ENCODE measurements around the gene PUS3. TPM values are rescaled to one million over a fixed set of nuclear protein-coding genes. Genes with fewer than 3 reads are reported as not detected.

The PUS3 gene
- polyA plus RNA-seq, 2 donors = 6.8 to 7.0 TPM

GRCh38 chr11:125941619-125942611, 38.9 kb upstream of the PUS3 start:
- Histone ChIP-seq H3K27ac (ENCODE audit: low read depth in 2 of 2, low read length in 1 of 2) (no peak overlapping the region), H3K4me1 (ENCODE audit: control insufficient read depth in 2 of 2, insufficient read depth in 2 of 2, low read length in 1 of 2) (peaks cover 0 to 7% of the 10 kb centered on the region in 2 donors), H3K9me3 (ENCODE audit: control insufficient read depth in 2 of 2, insufficient read depth in 1 of 2, low read depth in 1 of 2, low read length in 1 of 2) (no peaks in the 10 kb centered on the region), H3K27me3 (ENCODE audit: control insufficient read depth in 1 of 2, insufficient read depth in 2 of 2, low read length in 2 of 2) (no peaks in the 10 kb centered on the region), H3K36me3 (ENCODE audit: control insufficient read depth in 2 of 2, insufficient read depth in 2 of 2, low read length in 1 of 2) (no peaks in the 10 kb centered on the region), H3K4me3 (ENCODE audit: low read depth in 1 of 2, low read length in 2 of 2) (no peak overlapping the region)
- WGBS, 2 donors = 41 to 46% methylated on average over 20 of the region's 20 CpGs

- 89 to 90% methylated on average over 4 of the region's 4 CpGs for WGBS, 2 donors
- peaks cover 0 to 7% of the 10 kb centered on the region in 2 donors for H3K4me1 ChIP-seq (ENCODE audit: control insufficient read depth in 2 of 2, insufficient read depth in 2 of 2, low read length in 1 of 2)
- no peaks in the 10 kb centered on the region for H3K9me3 ChIP-seq (ENCODE audit: control insufficient read depth in 2 of 2, insufficient read depth in 1 of 2, low read depth in 1 of 2, low read length in 1 of 2)
- no peaks in the 10 kb centered on the region for H3K27me3 ChIP-seq (ENCODE audit: control insufficient read depth in 1 of 2, insufficient read depth in 2 of 2, low read length in 2 of 2)
- no peak overlapping the region for H3K4me3 ChIP-seq (ENCODE audit: low read depth in 1 of 2, low read length in 2 of 2)
- no peak overlapping the region for H3K27ac ChIP-seq (ENCODE audit: low read depth in 2 of 2, low read length in 1 of 2)
- no peaks in the 10 kb centered on the region for H3K36me3 ChIP-seq (ENCODE audit: control insufficient read depth in 2 of 2, insufficient read depth in 2 of 2, low read length in 1 of 2)
Observed at GRCh38 chr11:125941267-125941618, 38.2 kb upstream of the PUS3 start.

- Histone ChIP-seq H3K4me3 (ENCODE audit: low read depth in 1 of 2, low read length in 2 of 2) (no peak overlapping the region), H3K36me3 (ENCODE audit: control insufficient read depth in 2 of 2, insufficient read depth in 2 of 2, low read length in 1 of 2) (no peaks in the 10 kb centered on the region), H3K4me1 (ENCODE audit: control insufficient read depth in 2 of 2, insufficient read depth in 2 of 2, low read length in 1 of 2) (peaks cover 0 to 7% of the 10 kb centered on the region in 2 donors), H3K27ac (ENCODE audit: low read depth in 2 of 2, low read length in 1 of 2) (no peak overlapping the region), H3K27me3 (ENCODE audit: control insufficient read depth in 1 of 2, insufficient read depth in 2 of 2, low read length in 2 of 2) (no peaks in the 10 kb centered on the region), H3K9me3 (ENCODE audit: control insufficient read depth in 2 of 2, insufficient read depth in 1 of 2, low read depth in 1 of 2, low read length in 1 of 2) (no peaks in the 10 kb centered on the region)
- WGBS, 2 donors = 97 to 99% methylated on average over 4 of the region's 4 CpGs
Observed at GRCh38 chr11:125940145-125940544, 37.1 kb upstream of the PUS3 start.

- Histone ChIP-seq H3K4me3 (ENCODE audit: low read depth in 1 of 2, low read length in 2 of 2) (no peak overlapping the region), H3K27me3 (ENCODE audit: control insufficient read depth in 1 of 2, insufficient read depth in 2 of 2, low read length in 2 of 2) (no peaks in the 10 kb centered on the region), H3K36me3 (ENCODE audit: control insufficient read depth in 2 of 2, insufficient read depth in 2 of 2, low read length in 1 of 2) (no peaks in the 10 kb centered on the region), H3K9me3 (ENCODE audit: control insufficient read depth in 2 of 2, insufficient read depth in 1 of 2, low read depth in 1 of 2, low read length in 1 of 2) (no peaks in the 10 kb centered on the region), H3K27ac (ENCODE audit: low read depth in 2 of 2, low read length in 1 of 2) (no peak overlapping the region), H3K4me1 (ENCODE audit: control insufficient read depth in 2 of 2, insufficient read depth in 2 of 2, low read length in 1 of 2) (peaks cover 0 to 7% of the 10 kb centered on the region in 2 donors)
- WGBS, 2 donors = 30 to 54% methylated on average over 4 of the region's 4 CpGs
Observed at GRCh38 chr11:125939081-125939521, 36.1 kb upstream of the PUS3 start.

GRCh38 chr11:125938418-125938817, 35.4 kb upstream of the PUS3 start:
- Histone ChIP-seq H3K4me1 (ENCODE audit: control insufficient read depth in 2 of 2, insufficient read depth in 2 of 2, low read length in 1 of 2) (peaks cover 0 to 7% of the 10 kb centered on the region in 2 donors), H3K4me3 (ENCODE audit: low read depth in 1 of 2, low read length in 2 of 2) (no peak overlapping the region), H3K27ac (ENCODE audit: low read depth in 2 of 2, low read length in 1 of 2) (no peak overlapping the region), H3K27me3 (ENCODE audit: control insufficient read depth in 1 of 2, insufficient read depth in 2 of 2, low read length in 2 of 2) (no peaks in the 10 kb centered on the region), H3K9me3 (ENCODE audit: control insufficient read depth in 2 of 2, insufficient read depth in 1 of 2, low read depth in 1 of 2, low read length in 1 of 2) (no peaks in the 10 kb centered on the region), H3K36me3 (ENCODE audit: control insufficient read depth in 2 of 2, insufficient read depth in 2 of 2, low read length in 1 of 2) (no peaks in the 10 kb centered on the region)
- WGBS, 2 donors = 92 to 96% methylated on average over 5 of the region's 5 CpGs

GRCh38 chr11:125935618-125936199, 32.7 kb upstream of the PUS3 start:
- H3K27me3 ChIP-seq (ENCODE audit: control insufficient read depth in 1 of 2, insufficient read depth in 2 of 2, low read length in 2 of 2) = no peaks in the 10 kb centered on the region
- H3K4me1 ChIP-seq (ENCODE audit: control insufficient read depth in 2 of 2, insufficient read depth in 2 of 2, low read length in 1 of 2) = peaks cover 0 to 2% of the 10 kb centered on the region in 2 donors
- no peaks in the 10 kb centered on the region for H3K9me3 ChIP-seq (ENCODE audit: control insufficient read depth in 2 of 2, insufficient read depth in 1 of 2, low read depth in 1 of 2, low read length in 1 of 2)
- H3K4me3 ChIP-seq (ENCODE audit: low read depth in 1 of 2, low read length in 2 of 2) = no peak overlapping the region
- no peaks in the 10 kb centered on the region for H3K36me3 ChIP-seq (ENCODE audit: control insufficient read depth in 2 of 2, insufficient read depth in 2 of 2, low read length in 1 of 2)
- WGBS, 2 donors = 40 to 57% methylated on average over 12 of the region's 12 CpGs
- no peak overlapping the region for H3K27ac ChIP-seq (ENCODE audit: low read depth in 2 of 2, low read length in 1 of 2)

- 95 to 100% methylated on average over 2 of the region's 2 CpGs for WGBS, 2 donors
- Histone ChIP-seq H3K4me1 (ENCODE audit: control insufficient read depth in 2 of 2, insufficient read depth in 2 of 2, low read length in 1 of 2) (peaks cover 0 to 2% of the 10 kb centered on the region in 2 donors), H3K27me3 (ENCODE audit: control insufficient read depth in 1 of 2, insufficient read depth in 2 of 2, low read length in 2 of 2) (no peaks in the 10 kb centered on the region), H3K27ac (ENCODE audit: low read depth in 2 of 2, low read length in 1 of 2) (no peak overlapping the region), H3K9me3 (ENCODE audit: control insufficient read depth in 2 of 2, insufficient read depth in 1 of 2, low read depth in 1 of 2, low read length in 1 of 2) (no peaks in the 10 kb centered on the region), H3K4me3 (ENCODE audit: low read depth in 1 of 2, low read length in 2 of 2) (no peak overlapping the region), H3K36me3 (ENCODE audit: control insufficient read depth in 2 of 2, insufficient read depth in 2 of 2, low read length in 1 of 2) (no peaks in the 10 kb centered on the region)
Observed at GRCh38 chr11:125935056-125935455, 32.0 kb upstream of the PUS3 start.

- 91 to 95% methylated on average over 8 of the region's 8 CpGs for WGBS, 2 donors
- Histone ChIP-seq H3K36me3 (ENCODE audit: control insufficient read depth in 2 of 2, insufficient read depth in 2 of 2, low read length in 1 of 2) (no peaks in the 10 kb centered on the region), H3K27ac (ENCODE audit: low read depth in 2 of 2, low read length in 1 of 2) (no peak overlapping the region), H3K27me3 (ENCODE audit: control insufficient read depth in 1 of 2, insufficient read depth in 2 of 2, low read length in 2 of 2) (no peaks in the 10 kb centered on the region), H3K4me3 (ENCODE audit: low read depth in 1 of 2, low read length in 2 of 2) (no peak overlapping the region), H3K9me3 (ENCODE audit: control insufficient read depth in 2 of 2, insufficient read depth in 1 of 2, low read depth in 1 of 2, low read length in 1 of 2) (no peaks in the 10 kb centered on the region), H3K4me1 (ENCODE audit: control insufficient read depth in 2 of 2, insufficient read depth in 2 of 2, low read length in 1 of 2) (peaks cover 0 to 2% of the 10 kb centered on the region in 2 donors)
Observed at GRCh38 chr11:125934473-125934872, 31.5 kb upstream of the PUS3 start.

GRCh38 chr11:125933030-125933813, 30.2 kb upstream of the PUS3 start:
- Histone ChIP-seq H3K4me3 (ENCODE audit: low read depth in 1 of 2, low read length in 2 of 2) (no peak overlapping the region), H3K9me3 (ENCODE audit: control insufficient read depth in 2 of 2, insufficient read depth in 1 of 2, low read depth in 1 of 2, low read length in 1 of 2) (no peaks in the 10 kb centered on the region), H3K4me1 (ENCODE audit: control insufficient read depth in 2 of 2, insufficient read depth in 2 of 2, low read length in 1 of 2) (no peaks in the 10 kb centered on the region), H3K27me3 (ENCODE audit: control insufficient read depth in 1 of 2, insufficient read depth in 2 of 2, low read length in 2 of 2) (no peaks in the 10 kb centered on the region), H3K36me3 (ENCODE audit: control insufficient read depth in 2 of 2, insufficient read depth in 2 of 2, low read length in 1 of 2) (no peaks in the 10 kb centered on the region), H3K27ac (ENCODE audit: low read depth in 2 of 2, low read length in 1 of 2) (no peak overlapping the region)
- 69% methylated on average over 12 of the region's 12 CpGs for WGBS, 2 donors

Data from esophagus (tissue), 2 donors.